ENCODE results near the gene DNAH14. TPM values are rescaled to one million over a fixed set of nuclear protein-coding genes. Genes with fewer than 3 reads are reported as not detected.

Gene DNAH14
- total RNA-seq, 3 donors from 2014 or later = 9.2 to 12.7 (median 10.0) TPM

DNA sequence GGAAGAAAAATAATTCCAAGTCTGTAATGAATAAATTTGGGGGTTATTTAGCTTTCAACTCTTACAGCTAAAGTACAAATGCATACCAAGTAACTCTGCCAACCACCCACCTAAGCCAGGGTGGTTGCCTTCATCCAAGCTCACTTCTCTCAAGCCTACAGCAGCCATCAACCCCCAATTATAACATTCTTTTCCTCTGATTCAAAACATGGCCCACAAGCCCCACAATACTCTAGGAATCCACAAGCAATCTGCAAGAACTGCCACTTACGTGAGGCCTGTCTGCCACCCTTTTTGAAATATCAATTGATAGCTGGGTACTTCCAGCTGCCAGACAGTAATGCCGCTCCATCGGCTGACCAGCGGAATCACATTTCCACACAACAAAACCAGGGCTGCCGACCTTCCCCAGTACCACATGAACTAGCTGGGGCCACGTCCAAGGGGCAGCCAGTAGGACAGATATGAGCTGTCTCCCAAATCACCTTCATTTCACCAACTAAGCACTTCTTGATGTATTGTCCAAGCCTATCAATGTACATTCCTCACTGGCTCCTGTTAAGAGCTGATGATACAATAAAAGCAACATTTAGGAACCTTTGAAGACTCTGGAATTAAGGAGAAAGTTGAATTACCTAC lies 495.2 kb downstream of the DNAH14 start:
- no peak for DNase-seq
- TF ChIP-seq, protein P1, sequence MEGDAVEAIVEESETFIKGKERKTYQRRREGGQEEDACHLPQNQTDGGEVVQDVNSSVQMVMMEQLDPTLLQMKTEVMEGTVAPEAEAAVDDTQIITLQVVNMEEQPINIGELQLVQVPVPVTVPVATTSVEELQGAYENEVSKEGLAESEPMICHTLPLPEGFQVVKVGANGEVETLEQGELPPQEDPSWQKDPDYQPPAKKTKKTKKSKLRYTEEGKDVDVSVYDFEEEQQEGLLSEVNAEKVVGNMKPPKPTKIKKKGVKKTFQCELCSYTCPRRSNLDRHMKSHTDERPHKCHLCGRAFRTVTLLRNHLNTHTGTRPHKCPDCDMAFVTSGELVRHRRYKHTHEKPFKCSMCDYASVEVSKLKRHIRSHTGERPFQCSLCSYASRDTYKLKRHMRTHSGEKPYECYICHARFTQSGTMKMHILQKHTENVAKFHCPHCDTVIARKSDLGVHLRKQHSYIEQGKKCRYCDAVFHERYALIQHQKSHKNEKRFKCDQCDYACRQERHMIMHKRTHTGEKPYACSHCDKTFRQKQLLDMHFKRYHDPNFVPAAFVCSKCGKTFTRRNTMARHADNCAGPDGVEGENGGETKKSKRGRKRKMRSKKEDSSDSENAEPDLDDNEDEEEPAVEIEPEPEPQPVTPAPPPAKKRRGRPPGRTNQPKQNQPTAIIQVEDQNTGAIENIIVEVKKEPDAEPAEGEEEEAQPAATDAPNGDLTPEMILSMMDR (IDR thresholded peaks at IDR 0.05) = no peak
- Histone ChIP-seq H3K4me3 (no peak overlapping the region), H3K4me1 (ENCODE audit: low read depth) (peaks cover 40% of the 10 kb centered on the region), H3K36me3 (ENCODE audit: low read depth) (no peaks in the 10 kb centered on the region), H3K9me3 (no peaks in the 10 kb centered on the region)
- intact Hi-C loops (cut with DNase I, micrococcal nuclease) = no loop called here
- no peak for ATAC-seq

DNA sequence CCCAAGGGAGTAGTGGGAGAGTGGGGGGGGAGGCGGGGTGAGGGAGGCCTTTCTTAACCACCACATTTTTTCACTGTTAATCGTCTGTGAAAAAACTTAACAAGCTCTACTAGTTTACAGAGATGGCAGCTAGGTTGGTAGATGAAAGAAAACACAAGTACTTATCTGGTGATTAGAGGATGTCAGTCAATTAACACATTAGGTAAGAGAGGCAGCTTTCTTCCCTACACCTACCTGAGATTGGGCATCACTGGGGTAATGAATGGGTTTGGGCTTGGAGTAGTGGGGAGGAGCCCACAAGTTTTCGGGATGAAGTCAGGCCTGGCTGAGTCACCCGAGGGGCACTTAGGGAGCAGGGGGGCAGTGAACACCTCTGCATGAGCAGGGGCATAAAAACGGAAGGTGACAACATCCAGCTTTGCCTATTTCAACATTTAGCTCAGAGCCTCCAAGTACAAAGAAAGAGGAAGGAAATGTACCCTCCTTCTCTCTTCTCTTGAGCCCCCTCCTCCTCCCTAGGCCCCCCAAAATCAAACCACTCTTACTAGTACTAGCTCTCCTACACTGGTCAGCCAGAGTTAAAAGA lies 495.8 kb downstream of the DNAH14 start:
- TF ChIP-seq, protein P1 (IDR thresholded peaks at IDR 0.05) = no peak
- Histone ChIP-seq H3K4me3 (no peak overlapping the region), H3K36me3 (ENCODE audit: low read depth) (no peaks in the 10 kb centered on the region), H3K4me1 (ENCODE audit: low read depth) (peaks cover 40% of the 10 kb centered on the region), H3K9me3 (no peaks in the 10 kb centered on the region)
- intact Hi-C loops (cut with DNase I, micrococcal nuclease) = no loop called here
- DNase-seq (no peak), ATAC-seq (no peak)

- H3K9me3 ChIP-seq = no peaks in the 10 kb centered on the region
- TF ChIP-seq, protein P1 (IDR thresholded peaks at IDR 0.05) = no peak
- peak; percentile 55 to 76 (median 68) for DNase-seq
These were observed 497.1 kb downstream of the DNAH14 start for GRCh38 chr1:225426395-225427234.

GRCh38 chr1:225427235-225428067 lies 498.0 kb downstream of the DNAH14 start, which contains the start of gene LBR:
TSS of gene LBR (minus strand) at chr1:225428038. CDS start at chr1:225424075, 3,963 bp downstream.
- Histone ChIP-seq H3K9me3 (no peaks in the 10 kb centered on the region), H3K4me1 (ENCODE audit: low read depth) (peaks cover 32% of the 10 kb centered on the region)
- intact Hi-C loops (cut with DNase I, micrococcal nuclease) = no loop called here

More at GRCh38 chr1:225426395-225427234, 497.1 kb downstream of the DNAH14 start:
- intact Hi-C loops (cut with DNase I, micrococcal nuclease) = no loop called here
- peak; percentile 24 for ATAC-seq
- H3K4me3 ChIP-seq = peak overlapping the region; percentile 93
- H3K36me3 ChIP-seq (ENCODE audit: low read depth) = no peaks in the 10 kb centered on the region
- peaks cover 40% of the 10 kb centered on the region for H3K4me1 ChIP-seq (ENCODE audit: low read depth)

More at GRCh38 chr1:225427235-225428067, 498.0 kb downstream of the DNAH14 start, which contains the start of gene LBR:
- Histone ChIP-seq H3K4me3 (peak within 1 kb of the TSS; percentile 93), H3K36me3 (ENCODE audit: low read depth) (no peaks in the 10 kb centered on the region)
- TF ChIP-seq, protein P1 (IDR thresholded peaks at IDR 0.05) = no peak
- DNase-seq (peak in 1 of 3 donors; percentile 76), ATAC-seq (peak; percentile 11)
